ENCODE measurements around the gene AMER3.
"Not testable (repeated sequence)": the region's sequence is repeated elsewhere in the genome, so short reads cannot be mapped to it uniquely, and the experiment has no call there.

AMER3 gene, protein sequence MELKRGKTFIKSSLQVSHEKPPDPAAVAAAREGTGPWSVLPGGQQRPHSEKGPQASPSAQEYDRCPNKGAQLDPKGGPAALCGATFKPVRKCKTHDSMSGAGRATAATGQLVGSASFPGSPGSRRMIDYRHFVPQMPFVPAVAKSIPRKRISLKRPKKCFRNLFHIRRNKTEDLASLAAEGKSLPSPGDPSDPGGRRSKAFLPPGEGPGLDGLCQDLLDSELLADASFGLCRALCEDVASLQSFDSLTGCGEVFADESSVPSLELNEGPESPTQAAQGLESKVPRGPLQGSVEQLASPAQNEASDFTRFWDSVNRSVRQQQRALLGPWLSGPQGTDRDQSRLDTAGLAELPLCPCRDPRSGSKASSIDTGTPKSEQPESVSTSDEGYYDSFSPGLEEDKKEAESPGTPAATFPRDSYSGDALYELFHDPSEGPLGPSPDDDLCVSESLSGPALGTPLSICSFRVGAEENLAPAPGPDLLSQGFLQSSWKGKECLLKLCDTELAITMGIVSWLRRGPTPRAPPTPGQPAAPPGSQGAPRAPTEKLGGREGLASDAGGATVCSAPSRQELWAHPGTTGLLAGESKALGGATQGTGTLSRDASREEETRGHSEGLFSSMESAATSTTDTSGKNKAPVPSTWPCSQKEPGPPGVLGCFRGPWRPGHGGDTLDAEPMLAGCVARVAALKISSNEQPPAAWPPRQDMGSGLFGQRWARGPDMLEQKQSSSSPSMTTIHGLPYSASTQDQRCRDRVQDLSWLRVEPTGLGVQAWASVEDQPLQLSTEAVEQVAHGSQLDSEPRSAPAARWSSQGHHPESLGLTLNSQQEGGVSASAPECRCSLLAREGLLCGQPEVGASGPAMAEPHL

DNA sequence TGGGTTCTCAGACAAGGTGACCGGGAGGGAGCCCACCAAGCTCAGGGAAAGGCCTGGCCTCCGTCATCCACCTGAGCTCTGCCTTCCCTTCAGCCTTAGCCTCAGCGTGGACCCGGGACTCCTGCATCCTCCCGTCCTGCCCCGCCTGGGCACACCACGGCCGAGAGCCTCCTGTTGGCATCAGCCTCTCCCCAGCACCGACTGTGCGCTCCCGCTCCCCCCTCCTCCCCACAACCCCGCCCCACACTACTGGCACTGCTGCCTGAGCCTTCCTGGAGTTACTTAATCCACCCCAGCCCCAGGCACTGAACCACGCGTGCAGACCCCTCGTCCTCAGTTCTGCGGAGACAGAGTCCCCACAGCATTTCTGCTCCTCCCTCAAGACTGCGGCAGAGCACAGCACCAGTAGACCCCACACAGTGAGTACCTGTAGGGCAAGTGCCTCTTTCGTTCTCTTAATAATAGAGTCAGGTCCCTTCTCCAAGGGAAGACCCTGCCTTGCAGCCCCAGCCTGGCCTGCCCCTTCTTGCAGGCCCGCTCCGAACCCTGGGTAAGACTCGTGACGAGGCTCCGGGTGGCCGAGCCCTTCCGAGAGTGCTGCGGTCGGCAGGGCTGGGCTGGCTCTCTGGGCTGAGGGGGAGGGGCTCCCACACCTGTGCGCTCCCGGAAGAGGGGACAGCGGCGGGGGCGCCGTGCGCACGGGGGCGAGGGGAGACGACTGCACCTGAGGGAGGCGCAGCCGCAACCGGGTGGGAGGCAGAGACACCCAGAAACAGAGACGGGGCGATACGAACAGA lies at the start of gene AMER3:
Gene AMER3 (plus strand): TSS at position 285 of the 797 bp plus-strand sequence. CDS start 6,533 bp downstream, outside the sequence.
- TF ChIP-seq, protein P1, sequence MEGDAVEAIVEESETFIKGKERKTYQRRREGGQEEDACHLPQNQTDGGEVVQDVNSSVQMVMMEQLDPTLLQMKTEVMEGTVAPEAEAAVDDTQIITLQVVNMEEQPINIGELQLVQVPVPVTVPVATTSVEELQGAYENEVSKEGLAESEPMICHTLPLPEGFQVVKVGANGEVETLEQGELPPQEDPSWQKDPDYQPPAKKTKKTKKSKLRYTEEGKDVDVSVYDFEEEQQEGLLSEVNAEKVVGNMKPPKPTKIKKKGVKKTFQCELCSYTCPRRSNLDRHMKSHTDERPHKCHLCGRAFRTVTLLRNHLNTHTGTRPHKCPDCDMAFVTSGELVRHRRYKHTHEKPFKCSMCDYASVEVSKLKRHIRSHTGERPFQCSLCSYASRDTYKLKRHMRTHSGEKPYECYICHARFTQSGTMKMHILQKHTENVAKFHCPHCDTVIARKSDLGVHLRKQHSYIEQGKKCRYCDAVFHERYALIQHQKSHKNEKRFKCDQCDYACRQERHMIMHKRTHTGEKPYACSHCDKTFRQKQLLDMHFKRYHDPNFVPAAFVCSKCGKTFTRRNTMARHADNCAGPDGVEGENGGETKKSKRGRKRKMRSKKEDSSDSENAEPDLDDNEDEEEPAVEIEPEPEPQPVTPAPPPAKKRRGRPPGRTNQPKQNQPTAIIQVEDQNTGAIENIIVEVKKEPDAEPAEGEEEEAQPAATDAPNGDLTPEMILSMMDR (IDR thresholded peaks at IDR 0.05; ENCODE audit: extremely low read depth, missing control alignments) = no peak
- DNase-seq (ENCODE audit: low spot score) = peak; percentile 46

DNA sequence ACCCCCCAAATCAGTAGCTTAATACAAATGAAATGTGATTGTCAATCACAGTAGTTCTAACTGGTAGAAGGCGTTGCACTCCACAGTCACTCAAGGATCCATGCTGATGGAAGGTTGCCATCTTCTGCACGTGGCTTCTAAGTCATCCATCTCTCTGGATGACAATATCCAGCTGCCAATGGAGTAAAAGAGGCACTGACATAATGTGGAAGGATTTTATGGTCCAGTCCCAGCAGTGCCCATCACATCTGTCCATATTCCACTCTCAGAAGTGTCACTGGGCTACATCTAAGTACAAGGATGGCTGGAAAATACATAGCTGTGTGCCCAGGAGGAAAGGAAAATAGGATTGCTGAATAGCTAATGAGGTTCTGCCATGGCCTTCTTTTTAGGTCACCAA lies 40.5 kb upstream of the AMER3 start:
- not testable (repeated sequence) for DNase-seq (ENCODE audit: low spot score)

DNA sequence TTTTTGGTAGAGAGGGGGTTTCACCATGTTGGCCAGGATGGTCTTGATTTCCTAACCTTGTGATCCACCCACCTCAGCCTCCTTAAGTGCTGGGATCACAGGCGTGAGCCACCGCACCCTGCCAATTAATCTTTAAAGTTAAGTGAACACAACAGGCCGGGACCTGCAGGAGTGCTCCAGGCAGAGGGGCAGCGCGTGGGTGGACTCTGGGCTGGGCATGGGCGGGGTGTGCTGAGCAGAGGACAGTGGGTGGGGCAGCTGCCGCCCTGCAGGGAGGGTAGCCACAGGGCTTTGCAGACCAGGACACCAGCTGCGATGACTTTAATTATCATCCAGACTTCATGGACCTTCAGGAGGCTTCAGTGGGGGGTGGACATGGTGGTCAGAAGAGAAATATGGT lies 35.3 kb upstream of the AMER3 start:
- no peak for DNase-seq (ENCODE audit: low spot score)
- TF ChIP-seq, protein P1 (IDR thresholded peaks at IDR 0.05; ENCODE audit: extremely low read depth, missing control alignments) = no peak

DNA sequence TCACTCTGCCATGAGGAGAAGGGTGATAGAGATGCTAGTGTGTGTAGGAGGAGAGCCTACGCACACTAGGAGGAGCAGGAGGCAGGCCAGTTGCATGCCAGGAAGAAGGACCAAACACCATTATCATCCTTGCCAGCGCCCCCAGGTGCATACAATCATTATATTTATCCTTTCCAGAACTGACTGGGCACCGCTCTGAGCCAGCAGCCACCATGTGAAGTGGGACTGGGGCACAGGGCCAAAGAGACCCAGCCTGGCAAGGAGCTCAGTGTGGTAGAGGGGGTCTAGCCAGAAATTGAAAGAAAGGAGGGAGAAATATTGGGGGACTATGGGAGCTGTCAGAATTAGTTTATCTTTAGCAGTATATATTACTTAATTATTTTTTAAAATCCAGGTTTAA lies 34.8 kb upstream of the AMER3 start:
- no peak for DNase-seq (ENCODE audit: low spot score)
- TF ChIP-seq, protein P1 (IDR thresholded peaks at IDR 0.05; ENCODE audit: extremely low read depth, missing control alignments) = no peak

DNA sequence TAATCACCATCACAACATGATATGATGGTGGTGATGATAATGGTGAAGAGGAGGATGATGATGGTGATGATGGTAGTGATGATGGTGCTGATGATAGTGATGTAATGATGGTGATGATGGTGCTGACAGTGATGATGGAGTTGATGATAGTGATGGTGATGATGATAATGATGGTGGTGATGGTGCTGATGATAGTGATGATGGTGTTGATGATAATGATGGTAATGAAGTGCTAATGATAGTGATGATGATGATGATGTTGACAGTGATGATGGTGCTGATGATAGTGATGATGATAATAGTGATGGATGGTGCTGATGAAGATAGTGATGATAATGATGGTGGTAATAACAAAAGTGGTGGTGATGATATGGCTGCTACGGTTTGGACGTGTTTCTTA lies 30.9 kb upstream of the AMER3 start:
- TF ChIP-seq, protein P1 (IDR thresholded peaks at IDR 0.05; ENCODE audit: extremely low read depth, missing control alignments) = no peak
- no peak for DNase-seq (ENCODE audit: low spot score)

DNA sequence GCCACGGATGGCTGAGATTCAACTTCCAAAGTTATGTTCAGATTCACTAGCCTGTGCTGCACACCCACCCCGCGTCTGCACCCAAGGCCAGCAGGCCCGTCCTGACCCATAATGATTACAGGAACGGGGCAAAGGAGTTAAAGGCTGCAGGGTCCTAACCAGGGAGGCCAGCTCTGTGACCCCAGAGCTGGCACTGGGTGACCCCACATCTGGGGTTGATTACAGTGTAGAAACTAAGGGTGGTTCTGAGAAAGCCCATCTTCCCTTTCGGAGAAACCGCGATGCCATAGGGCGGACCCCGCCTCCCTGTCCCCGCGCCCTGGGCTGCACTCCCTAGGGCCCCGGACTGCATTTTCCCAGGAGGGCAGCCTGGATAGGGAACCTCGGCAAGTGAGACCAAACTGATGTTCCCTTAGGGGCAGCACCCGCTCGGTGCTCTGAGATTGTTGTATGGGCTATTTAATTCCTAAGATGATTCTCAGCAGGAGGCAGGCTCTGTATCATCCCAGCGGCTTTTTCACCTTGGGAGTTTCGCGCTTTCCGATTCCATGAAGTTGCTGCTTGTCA lies 28.6 kb upstream of the AMER3 start:
- no peak for DNase-seq (ENCODE audit: low spot score)
- TF ChIP-seq, protein P1 (IDR thresholded peaks at IDR 0.05; ENCODE audit: extremely low read depth, missing control alignments) = no peak

DNA sequence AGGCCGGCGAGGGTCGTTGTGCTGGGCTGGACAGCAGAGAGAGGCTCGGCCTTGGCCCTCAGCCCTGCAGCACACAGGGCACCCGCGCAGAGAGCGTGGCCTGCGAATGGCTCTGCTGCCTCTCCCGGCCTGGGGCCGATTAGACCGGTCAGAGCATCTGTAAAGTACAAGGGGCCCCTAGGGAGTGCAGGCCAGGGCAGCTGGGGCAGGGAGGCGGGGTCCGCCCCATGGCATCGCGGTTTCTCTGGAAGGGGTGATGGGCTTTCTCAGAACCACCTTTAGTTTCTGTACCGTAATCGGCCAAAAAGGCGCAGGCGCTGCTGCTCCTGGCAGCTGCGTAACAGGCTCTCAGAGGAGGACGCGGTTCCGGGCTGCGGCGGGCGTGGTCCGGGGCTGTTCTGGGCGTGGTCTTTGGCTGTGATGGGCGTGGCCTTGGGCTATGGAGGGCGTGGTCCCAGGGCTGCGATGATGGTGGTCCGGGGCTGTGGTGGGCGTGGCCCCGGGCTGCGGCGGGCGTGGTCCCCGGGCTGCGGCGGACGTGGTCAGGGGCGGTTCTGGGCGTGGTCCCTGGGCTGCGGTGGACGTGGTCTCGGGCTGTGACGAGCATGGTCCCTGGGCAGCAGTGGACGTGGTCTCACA lies 27.9 kb upstream of the AMER3 start:
- TF ChIP-seq, protein P1 (IDR thresholded peaks at IDR 0.05; ENCODE audit: extremely low read depth, missing control alignments) = no peak
- peak; percentile 85 for DNase-seq (ENCODE audit: low spot score)
